Hepatocyte (in vitro differentiated cells): ENCODE results near the gene CGN. TPM values are rescaled to one million over a fixed set of nuclear protein-coding genes. Genes with fewer than 3 reads are reported as not detected.

Source experiments
- DNase-seq: peaks from one replicate; pipeline ENCODE4 v3.0.0-alpha.2; 2016; ENCODE audit warnings: low spot score
- H2AFZ ChIP-seq: fragments of 200-600 bp; sonication (generic); 2 replicates; pipeline ENCODE4 v1.6.0; 2016; ENCODE audit warnings: antibody characterized with exemption, mild to moderate bottlenecking
- H3K27ac ChIP-seq: fragments of 200-600 bp; sonication (generic); 2 replicates; pipeline ENCODE4 v1.5.1; 2016; ENCODE audit warnings: mild to moderate bottlenecking
- H3K27me3 ChIP-seq: fragments of 200-600 bp; sonication (generic); 2 replicates; pipeline ENCODE4 v1.6.1; 2016
- H3K36me3 ChIP-seq: fragments of 200-600 bp; sonication (generic); replicated peaks from 2 replicates; pipeline ENCODE4 v1.5.1; 2016; ENCODE audit warnings: low read depth; ENCODE audit not compliant: insufficient read depth
- H3K4me1 ChIP-seq: fragments of 200-600 bp; sonication (generic); 2 replicates; pipeline ENCODE4 v1.5.1; 2016; ENCODE audit warnings: mild to moderate bottlenecking, moderate library complexity; ENCODE audit not compliant: insufficient read depth
- H3K4me2 ChIP-seq: fragments of 200-600 bp; sonication (generic); 2 replicates; pipeline ENCODE4 v1.6.0; 2016
- H3K4me3 ChIP-seq: fragments of 200-600 bp; sonication (generic); 2 replicates; pipeline ENCODE4 v1.5.1; 2016; ENCODE audit warnings: mild to moderate bottlenecking
- H3K79me2 ChIP-seq: fragments of 200-600 bp; sonication (generic); 2 replicates; pipeline ENCODE4 v1.6.0; 2017; ENCODE audit warnings: mild to moderate bottlenecking
- H3K9me2 ChIP-seq: fragments of 200-600 bp; sonication (generic); replicated peaks from 2 replicates; pipeline ENCODE4 v1.6.0; 2017; ENCODE audit warnings: mild to moderate bottlenecking; ENCODE audit not compliant: insufficient read depth
- H3K9me3 ChIP-seq: fragments of 200-600 bp; sonication (generic); 2 replicates; pipeline ENCODE4 v1.5.1; 2016; ENCODE audit warnings: low read depth, mild to moderate bottlenecking
- H4K20me1 ChIP-seq: fragments of 200-600 bp; sonication (generic); 2 replicates; pipeline ENCODE4 v1.6.0; 2016; ENCODE audit warnings: mild to moderate bottlenecking; ENCODE audit not compliant: insufficient read depth, poor library complexity, severe bottlenecking
- CTCF ChIP-seq: fragments of 200-600 bp; sonication (generic); IDR thresholded peaks from 2 replicates; pipeline ENCODE4 v1.5.1; 2016; ENCODE audit warnings: antibody characterized with exemption, mild to moderate bottlenecking; ENCODE audit not compliant: poor library complexity
- EZH2 ChIP-seq: fragments of 200-600 bp; sonication (generic); IDR thresholded peaks from 2 replicates; pipeline ENCODE4 v1.6.1; 2016; ENCODE audit warnings: antibody characterized with exemption, mild to moderate bottlenecking, borderline replicate concordance
- EZH2phosphoT487 ChIP-seq: fragments of 200-600 bp; sonication (generic); IDR thresholded peaks from one replicate; pipeline ENCODE4 v1.6.1; 2018; ENCODE audit warnings: antibody characterized with exemption, mild to moderate bottlenecking, low read depth, moderate library complexity; ENCODE audit not compliant: unreplicated experiment, severe bottlenecking
- WGBS: methylation state at CpG from one replicate; pipeline ENCODE4 v1.1.6; 2016; ENCODE audit warnings: low lambda C conversion rate; ENCODE audit errors: missing lambda C conversion rate; 5-methylcytosine and 5-hydroxymethylcytosine counted together
- polyA plus RNA-seq: library from polyadenylated mRNA; unstranded; fragments of >200 nt; fragmentation: Nextera tagmentation; extraction: Ambion mirVana; gene quantifications from 2 replicates; pipeline ENCODE4 v1.2.1, GENCODE V29; 2016
- total RNA-seq: library from RNA; depleted of rRNA; stranded (reverse); fragments of >200 nt; gene quantifications from 2 replicates; pipeline ENCODE4 v1.2.3, GENCODE V29; 2014

The CGN gene
- total and polyA plus RNA-seq, 2 experiments from 2014 or later = 46.3 to 58.2 TPM

DNA sequence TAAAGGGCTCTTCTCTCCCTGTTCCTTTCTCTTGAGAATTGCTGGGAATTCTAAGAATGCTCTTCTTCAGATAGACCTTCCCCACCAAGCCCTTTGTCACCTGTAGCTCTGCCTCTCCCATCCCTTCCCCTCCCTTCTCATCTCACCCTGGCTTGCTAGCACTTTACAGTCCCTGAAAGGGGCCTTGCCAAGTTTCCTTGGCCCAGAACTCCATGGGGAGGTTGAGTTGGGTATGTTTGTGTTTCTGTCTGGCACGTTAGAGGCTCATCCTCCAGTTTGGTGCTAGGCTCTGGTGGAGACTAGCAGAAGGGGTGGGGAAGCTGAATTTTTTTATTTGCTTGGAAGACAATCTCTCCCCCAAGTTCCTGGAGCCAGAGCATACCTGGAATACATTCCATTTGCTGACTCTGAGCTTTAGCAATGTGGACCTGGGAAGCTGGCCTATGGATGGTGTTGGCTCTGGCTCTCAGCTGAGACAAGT is 4.9 kb downstream of the CGN start:
- WGBS = 32% methylated on average over 1 of the region's 1 CpG

GRCh38 chr1:151518431-151518830 is 7.2 kb downstream of the CGN start:
- no peak for TF ChIP-seq CTCF
- no peak for TF ChIP-seq EZH2
- no peak for TF ChIP-seq EZH2phosphoT487
- Histone ChIP-seq H3K79me2 (peaks cover 75% of the 10 kb centered on the region), H3K27ac (no peak overlapping the region), H3K27me3 (no peaks in the 10 kb centered on the region), H3K9me3 (no peaks in the 10 kb centered on the region), H3K9me2 (no peaks in the 10 kb centered on the region), H3K4me1 (peaks cover 21% of the 10 kb centered on the region), H3K36me3 (no peaks in the 10 kb centered on the region), H2AFZ (no peak overlapping the region), H3K4me2 (no peak overlapping the region), H3K4me3 (no peak overlapping the region), H4K20me1 (peaks cover 14% of the 10 kb centered on the region)
- no peak for DNase-seq
- WGBS = 97% methylated on average over 12 of the region's 12 CpGs

More for the DNA sequence above, 4.9 kb downstream of the CGN start:
- H3K4me1 ChIP-seq = peaks cover 21% of the 10 kb centered on the region
- H3K79me2 ChIP-seq = peaks cover 73% of the 10 kb centered on the region
- no peak overlapping the region for H3K4me3 ChIP-seq
- no peaks in the 10 kb centered on the region for H3K27me3 ChIP-seq
- peak overlapping the region; percentile 55 for H3K4me2 ChIP-seq
- H3K36me3 ChIP-seq = no peaks in the 10 kb centered on the region
- H3K27ac ChIP-seq = peak overlapping the region; percentile 98
- no peaks in the 10 kb centered on the region for H3K9me3 ChIP-seq
- H4K20me1 ChIP-seq = peaks cover 13% of the 10 kb centered on the region
- H3K9me2 ChIP-seq = no peaks in the 10 kb centered on the region
- H2AFZ ChIP-seq = no peak overlapping the region
- no peak for TF ChIP-seq EZH2phosphoT487
- TF ChIP-seq EZH2 = no peak
- no peak for TF ChIP-seq CTCF
- peak; percentile 48 for DNase-seq

DNA sequence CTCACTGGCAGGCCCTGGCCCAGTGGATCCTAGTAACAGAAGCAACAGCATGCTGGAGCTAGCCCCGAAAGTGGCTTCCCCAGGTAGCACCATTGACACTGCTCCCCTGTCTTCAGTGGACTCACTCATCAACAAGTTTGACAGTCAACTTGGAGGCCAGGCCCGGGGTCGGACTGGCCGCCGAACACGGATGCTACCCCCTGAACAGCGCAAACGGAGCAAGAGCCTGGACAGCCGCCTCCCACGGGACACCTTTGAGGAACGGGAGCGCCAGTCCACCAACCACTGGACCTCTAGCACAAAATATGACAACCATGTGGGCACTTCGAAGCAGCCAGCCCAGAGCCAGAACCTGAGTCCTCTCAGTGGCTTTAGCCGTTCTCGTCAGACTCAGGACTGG is 7.7 kb downstream of the CGN start:
- 94% methylated on average over 15 of the region's 15 CpGs for WGBS
- H3K27me3 ChIP-seq = no peaks in the 10 kb centered on the region
- no peaks in the 10 kb centered on the region for H3K9me2 ChIP-seq
- H3K27ac ChIP-seq = no peak overlapping the region
- H3K4me3 ChIP-seq = no peak overlapping the region
- no peaks in the 10 kb centered on the region for H3K9me3 ChIP-seq
- H4K20me1 ChIP-seq = peaks cover 14% of the 10 kb centered on the region
- TF ChIP-seq CTCF = no peak
- no peak for DNase-seq
- H2AFZ ChIP-seq = no peak overlapping the region
- H3K4me2 ChIP-seq = no peak overlapping the region
- H3K4me1 ChIP-seq = peaks cover 21% of the 10 kb centered on the region
- H3K36me3 ChIP-seq = no peaks in the 10 kb centered on the region
- peaks cover 75% of the 10 kb centered on the region for H3K79me2 ChIP-seq

DNA sequence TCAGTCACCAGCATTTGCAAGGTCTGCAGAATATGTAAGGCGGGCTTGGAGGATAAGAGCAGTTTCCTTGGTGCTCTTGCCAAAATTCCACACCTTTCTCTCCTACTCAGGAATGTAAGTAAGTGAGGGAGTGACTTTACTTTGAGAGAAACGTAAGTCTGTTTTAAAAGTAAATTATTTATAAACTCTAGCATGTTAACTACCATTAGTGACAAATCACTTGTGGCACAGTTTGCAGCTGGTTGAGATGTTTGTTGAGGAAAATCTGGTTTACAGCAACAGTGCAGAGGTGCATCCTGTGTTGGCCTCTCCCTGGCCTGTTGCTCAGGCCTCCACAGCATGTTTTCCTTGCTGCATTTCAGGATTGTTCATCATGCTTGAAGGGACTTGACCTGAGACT is 8.5 kb downstream of the CGN start:
- H3K9me3 ChIP-seq = no peaks in the 10 kb centered on the region
- H3K4me2 ChIP-seq = no peak overlapping the region
- H3K79me2 ChIP-seq = peaks cover 74% of the 10 kb centered on the region
- TF ChIP-seq EZH2 (no peak), EZH2phosphoT487 (no peak)
- no peaks in the 10 kb centered on the region for H3K27me3 ChIP-seq
- peaks cover 14% of the 10 kb centered on the region for H4K20me1 ChIP-seq
- WGBS = 86% methylated on average over 2 of the region's 2 CpGs
- no peak overlapping the region for H2AFZ ChIP-seq
- no peaks in the 10 kb centered on the region for H3K36me3 ChIP-seq
- DNase-seq = no peak
- peaks cover 19% of the 10 kb centered on the region for H3K4me1 ChIP-seq
- no peak overlapping the region for H3K4me3 ChIP-seq
- H3K9me2 ChIP-seq = no peaks in the 10 kb centered on the region
- no peak overlapping the region for H3K27ac ChIP-seq
